ENCODE measurements around the gene CRYZL1. TPM values are rescaled to one million over a fixed set of nuclear protein-coding genes. Genes with fewer than 3 reads are reported as not detected.

CRYZL1 gene
- total RNA-seq, 6 experiments from 2014 or later: 9.7 to 16.3 (median 13.2) TPM

DNA sequence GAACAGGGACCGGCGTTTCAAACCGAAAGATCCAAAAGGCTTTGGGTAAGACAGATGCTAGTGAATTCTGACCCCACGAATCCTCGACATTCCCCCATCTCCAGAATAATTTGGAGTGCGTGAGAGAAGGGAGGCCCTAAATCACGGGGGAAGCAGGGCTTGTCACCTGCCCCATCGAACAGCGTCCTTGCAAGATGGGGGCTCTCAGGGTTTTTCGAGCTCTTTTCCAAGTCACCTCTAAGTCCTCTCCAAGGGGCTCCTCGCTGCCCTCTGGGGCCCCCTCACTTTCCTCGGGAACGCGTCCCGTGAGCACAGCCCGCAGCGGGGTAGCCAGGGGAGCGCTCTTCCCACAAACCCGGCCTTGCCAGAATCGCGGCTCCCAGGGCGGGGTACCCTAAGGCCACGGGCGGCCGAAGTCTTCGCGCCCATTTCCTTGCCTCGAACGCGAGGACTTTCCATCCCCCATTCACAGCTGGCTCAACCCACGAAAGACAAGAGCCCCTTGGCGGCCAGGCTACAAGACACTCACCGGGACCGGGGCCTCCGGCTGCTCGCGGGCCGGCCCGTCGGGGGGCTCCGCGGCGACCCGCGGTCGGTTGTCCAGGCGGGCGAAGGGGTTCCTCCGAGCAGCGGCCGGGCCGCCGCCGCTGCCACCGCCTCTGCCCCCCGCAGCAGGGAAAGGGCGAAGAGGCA, 53.6 kb downstream of the CRYZL1 start:
- Histone ChIP-seq H3K27me3 (no peaks in the 10 kb centered on the region), H3K4me1 (peaks cover 0 to 13% (median 6%) of the 10 kb centered on the region in 4 donors), H3K4me3 (peak overlapping the region; percentile 81 to 86 (median 85)), H3K36me3 (no peaks in the 10 kb centered on the region), H3K27ac (peak overlapping the region; percentile 83 to 95 (median 86)), H3K9me3 (no peaks in the 10 kb centered on the region)
- TF ChIP-seq POLR2A (IDR thresholded peaks at IDR 0.05): no peak
- TF ChIP-seq, protein P1, sequence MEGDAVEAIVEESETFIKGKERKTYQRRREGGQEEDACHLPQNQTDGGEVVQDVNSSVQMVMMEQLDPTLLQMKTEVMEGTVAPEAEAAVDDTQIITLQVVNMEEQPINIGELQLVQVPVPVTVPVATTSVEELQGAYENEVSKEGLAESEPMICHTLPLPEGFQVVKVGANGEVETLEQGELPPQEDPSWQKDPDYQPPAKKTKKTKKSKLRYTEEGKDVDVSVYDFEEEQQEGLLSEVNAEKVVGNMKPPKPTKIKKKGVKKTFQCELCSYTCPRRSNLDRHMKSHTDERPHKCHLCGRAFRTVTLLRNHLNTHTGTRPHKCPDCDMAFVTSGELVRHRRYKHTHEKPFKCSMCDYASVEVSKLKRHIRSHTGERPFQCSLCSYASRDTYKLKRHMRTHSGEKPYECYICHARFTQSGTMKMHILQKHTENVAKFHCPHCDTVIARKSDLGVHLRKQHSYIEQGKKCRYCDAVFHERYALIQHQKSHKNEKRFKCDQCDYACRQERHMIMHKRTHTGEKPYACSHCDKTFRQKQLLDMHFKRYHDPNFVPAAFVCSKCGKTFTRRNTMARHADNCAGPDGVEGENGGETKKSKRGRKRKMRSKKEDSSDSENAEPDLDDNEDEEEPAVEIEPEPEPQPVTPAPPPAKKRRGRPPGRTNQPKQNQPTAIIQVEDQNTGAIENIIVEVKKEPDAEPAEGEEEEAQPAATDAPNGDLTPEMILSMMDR (IDR thresholded peaks at IDR 0.05): no peak
- intact Hi-C loops (cut with DNase I): no loop called here
- WGBS (ENCODE audit: insufficient coverage, low coverage, low lambda C conversion rate, missing lambda C conversion rate): 1% methylated on average over 11 of the region's 57 CpGs
- ATAC-seq: peak; percentile 9 to 22 (median 16)
- DNase-seq: peak; percentile 49 to 60 (median 57)

DNA sequence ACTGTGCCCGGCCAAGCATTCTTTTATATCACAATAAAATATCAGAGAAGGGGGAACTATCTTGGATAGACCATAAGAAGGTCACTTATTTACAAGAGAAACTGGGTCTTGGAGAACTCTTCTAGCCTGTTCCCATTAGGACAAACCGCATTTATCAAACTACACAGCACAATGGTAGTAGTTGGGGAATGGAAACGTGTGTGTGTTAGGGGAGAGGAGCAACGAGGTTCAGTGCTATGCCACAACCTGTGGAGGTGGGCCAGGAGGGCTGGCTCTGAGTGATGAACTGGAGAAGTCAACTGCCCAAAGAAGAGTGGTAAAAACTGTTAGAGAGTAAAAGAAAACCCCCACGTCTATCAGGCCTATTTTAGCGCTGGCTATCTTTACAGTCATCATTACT, 54.6 kb downstream of the CRYZL1 start:
- no peak overlapping the region for H3K27ac ChIP-seq
- no peaks in the 10 kb centered on the region for H3K27me3 ChIP-seq
- WGBS (ENCODE audit: insufficient coverage, low coverage, low lambda C conversion rate, missing lambda C conversion rate): 73% methylated on average over 6 of the region's 6 CpGs
- peaks cover 0 to under 1% (median 0%) of the 10 kb centered on the region in 4 donors for H3K36me3 ChIP-seq
- no peak overlapping the region for H3K4me3 ChIP-seq
- no peaks in the 10 kb centered on the region for H3K9me3 ChIP-seq
- H3K4me1 ChIP-seq: peaks cover 0 to 13% (median 6%) of the 10 kb centered on the region in 4 donors
- TF ChIP-seq, protein P1 (IDR thresholded peaks at IDR 0.05): no peak
- TF ChIP-seq POLR2A (IDR thresholded peaks at IDR 0.05): no peak
- no peak for ATAC-seq
- intact Hi-C loops (cut with DNase I): no loop called here
- DNase-seq: no peak

DNA sequence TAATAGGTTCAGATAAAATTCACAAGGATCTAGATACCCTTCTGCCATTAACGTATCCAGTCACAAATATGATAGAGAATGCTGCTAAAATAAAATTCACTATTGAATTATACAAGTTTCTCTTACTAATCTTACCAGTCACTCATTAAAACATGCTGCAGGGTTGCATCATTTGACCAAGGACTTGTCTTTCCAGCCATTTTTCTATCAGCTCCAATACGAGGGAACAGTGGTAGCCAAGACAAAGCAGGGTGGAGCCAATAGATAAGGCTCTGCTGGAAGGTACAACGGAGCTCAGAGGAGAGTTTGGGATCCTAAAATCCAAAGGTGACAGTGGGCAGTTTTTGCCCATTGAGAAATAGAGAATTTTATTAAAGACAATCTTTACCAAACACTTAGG, 57.1 kb downstream of the CRYZL1 start:
- no peaks in the 10 kb centered on the region for H3K27me3 ChIP-seq
- TF ChIP-seq, protein P1 (IDR thresholded peaks at IDR 0.05): no peak
- TF ChIP-seq POLR2A (IDR thresholded peaks at IDR 0.05): no peak
- peaks cover 0 to 6% (median 2%) of the 10 kb centered on the region in 4 donors for H3K4me1 ChIP-seq
- peaks cover 0 to 3% (median 0%) of the 10 kb centered on the region in 4 donors for H3K36me3 ChIP-seq
- intact Hi-C loops (cut with DNase I): no loop called here
- H3K27ac ChIP-seq: no peak overlapping the region
- no peak overlapping the region for H3K4me3 ChIP-seq
- no peak for DNase-seq
- H3K9me3 ChIP-seq: no peaks in the 10 kb centered on the region
- 46% methylated on average over 3 of the region's 3 CpGs for WGBS (ENCODE audit: insufficient coverage, low coverage, low lambda C conversion rate, missing lambda C conversion rate)
- no peak for ATAC-seq

DNA sequence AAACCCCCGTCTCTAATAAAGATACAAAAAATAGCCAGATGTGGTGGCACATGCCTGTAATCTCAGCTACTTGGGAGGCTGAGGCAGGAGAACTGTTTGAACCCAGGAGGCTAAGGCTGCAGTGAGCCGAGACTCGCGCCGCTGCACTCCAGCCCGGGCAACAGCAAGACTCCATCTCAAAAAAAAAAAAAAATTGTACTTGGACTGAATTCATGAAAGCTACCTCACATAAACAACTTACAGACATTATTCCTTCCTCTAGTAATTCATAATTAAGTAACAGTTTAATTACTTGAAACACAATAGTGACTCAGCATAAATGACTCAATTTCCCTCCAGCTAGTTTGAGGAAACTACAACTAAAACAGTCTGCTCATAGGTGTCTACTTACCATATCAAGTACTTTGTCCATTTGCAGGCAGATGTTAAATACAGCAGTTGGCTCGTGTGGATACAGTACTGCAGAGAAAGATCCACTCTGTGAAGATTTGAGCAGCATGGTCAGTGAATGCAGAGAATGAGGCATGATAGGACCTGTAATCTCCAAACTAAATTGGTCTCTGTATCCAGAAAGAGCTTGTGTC, 62.5 kb downstream of the CRYZL1 start:
- 87% methylated on average over 7 of the region's 7 CpGs for WGBS (ENCODE audit: insufficient coverage, low coverage, low lambda C conversion rate, missing lambda C conversion rate)
- Histone ChIP-seq H3K9me3 (no peaks in the 10 kb centered on the region), H3K27me3 (no peaks in the 10 kb centered on the region), H3K36me3 (peaks cover 0 to 37% (median 10%) of the 10 kb centered on the region in 4 donors), H3K4me1 (peaks cover 0 to 11% (median 3%) of the 10 kb centered on the region in 4 donors), H3K27ac (no peak overlapping the region), H3K4me3 (no peak overlapping the region)
- no peak for TF ChIP-seq POLR2A (IDR thresholded peaks at IDR 0.05)
- TF ChIP-seq, protein P1 (IDR thresholded peaks at IDR 0.05): no peak
- intact Hi-C loops (cut with DNase I): no loop called here
- DNase-seq (no peak), ATAC-seq (no peak)
